Hepatocyte (in vitro differentiated cells): Measurements from ENCODE around the gene TOMM5. TPM values are rescaled to one million over a fixed set of nuclear protein-coding genes. Genes with fewer than 3 reads are reported as not detected.

Experiments
- DNase-seq: peaks from one replicate; pipeline ENCODE4 v3.0.0-alpha.2; 2016; ENCODE audit warnings: low spot score
- H2AFZ ChIP-seq: fragments of 200-600 bp; sonication (generic); 2 replicates; pipeline ENCODE4 v1.6.0; 2016; ENCODE audit warnings: antibody characterized with exemption, mild to moderate bottlenecking
- H3K27ac ChIP-seq: fragments of 200-600 bp; sonication (generic); 2 replicates; pipeline ENCODE4 v1.5.1; 2016; ENCODE audit warnings: mild to moderate bottlenecking
- H3K27me3 ChIP-seq: fragments of 200-600 bp; sonication (generic); 2 replicates; pipeline ENCODE4 v1.6.1; 2016
- H3K36me3 ChIP-seq: fragments of 200-600 bp; sonication (generic); replicated peaks from 2 replicates; pipeline ENCODE4 v1.5.1; 2016; ENCODE audit warnings: low read depth; ENCODE audit not compliant: insufficient read depth
- H3K4me1 ChIP-seq: fragments of 200-600 bp; sonication (generic); 2 replicates; pipeline ENCODE4 v1.5.1; 2016; ENCODE audit warnings: mild to moderate bottlenecking, moderate library complexity; ENCODE audit not compliant: insufficient read depth
- H3K4me2 ChIP-seq: fragments of 200-600 bp; sonication (generic); 2 replicates; pipeline ENCODE4 v1.6.0; 2016
- H3K4me3 ChIP-seq: fragments of 200-600 bp; sonication (generic); 2 replicates; pipeline ENCODE4 v1.5.1; 2016; ENCODE audit warnings: mild to moderate bottlenecking
- H3K79me2 ChIP-seq: fragments of 200-600 bp; sonication (generic); 2 replicates; pipeline ENCODE4 v1.6.0; 2017; ENCODE audit warnings: mild to moderate bottlenecking
- H3K9me2 ChIP-seq: fragments of 200-600 bp; sonication (generic); replicated peaks from 2 replicates; pipeline ENCODE4 v1.6.0; 2017; ENCODE audit warnings: mild to moderate bottlenecking; ENCODE audit not compliant: insufficient read depth
- H3K9me3 ChIP-seq: fragments of 200-600 bp; sonication (generic); 2 replicates; pipeline ENCODE4 v1.5.1; 2016; ENCODE audit warnings: low read depth, mild to moderate bottlenecking
- H4K20me1 ChIP-seq: fragments of 200-600 bp; sonication (generic); 2 replicates; pipeline ENCODE4 v1.6.0; 2016; ENCODE audit warnings: mild to moderate bottlenecking; ENCODE audit not compliant: insufficient read depth, poor library complexity, severe bottlenecking
- CTCF ChIP-seq: fragments of 200-600 bp; sonication (generic); IDR thresholded peaks from 2 replicates; pipeline ENCODE4 v1.5.1; 2016; ENCODE audit warnings: antibody characterized with exemption, mild to moderate bottlenecking; ENCODE audit not compliant: poor library complexity
- EZH2 ChIP-seq: fragments of 200-600 bp; sonication (generic); IDR thresholded peaks from 2 replicates; pipeline ENCODE4 v1.6.1; 2016; ENCODE audit warnings: antibody characterized with exemption, mild to moderate bottlenecking, borderline replicate concordance
- EZH2phosphoT487 ChIP-seq: fragments of 200-600 bp; sonication (generic); IDR thresholded peaks from one replicate; pipeline ENCODE4 v1.6.1; 2018; ENCODE audit warnings: antibody characterized with exemption, mild to moderate bottlenecking, low read depth, moderate library complexity; ENCODE audit not compliant: unreplicated experiment, severe bottlenecking
- WGBS: methylation state at CpG from one replicate; pipeline ENCODE4 v1.1.6; 2016; ENCODE audit warnings: low lambda C conversion rate; ENCODE audit errors: missing lambda C conversion rate; 5-methylcytosine and 5-hydroxymethylcytosine counted together
- polyA plus RNA-seq: library from polyadenylated mRNA; unstranded; fragments of >200 nt; fragmentation: Nextera tagmentation; extraction: Ambion mirVana; gene quantifications from 2 replicates; pipeline ENCODE4 v1.2.1, GENCODE V29; 2016
- total RNA-seq: library from RNA; depleted of rRNA; stranded (reverse); fragments of >200 nt; gene quantifications from 2 replicates; pipeline ENCODE4 v1.2.3, GENCODE V29; 2014

The TOMM5 gene
- total and polyA plus RNA-seq, 2 experiments from 2014 or later = 187 to 283 TPM

- H3K27ac ChIP-seq = no peak overlapping the region
- no peaks in the 10 kb centered on the region for H4K20me1 ChIP-seq
- no peaks in the 10 kb centered on the region for H3K27me3 ChIP-seq
- H3K9me2 ChIP-seq = no peaks in the 10 kb centered on the region
- H3K36me3 ChIP-seq = no peaks in the 10 kb centered on the region
- no peak for TF ChIP-seq EZH2
- TF ChIP-seq EZH2phosphoT487 = no peak
- no peak for TF ChIP-seq CTCF
- WGBS = 86% methylated on average over 1 of the region's 1 CpG
- peaks cover 2% of the 10 kb centered on the region for H3K79me2 ChIP-seq
- H3K9me3 ChIP-seq = no peaks in the 10 kb centered on the region
- H3K4me2 ChIP-seq = no peak overlapping the region
- H3K4me3 ChIP-seq = no peak overlapping the region
- DNase-seq = no peak
- H3K4me1 ChIP-seq = no peaks in the 10 kb centered on the region
- H2AFZ ChIP-seq = no peak overlapping the region
These were observed 33.3 kb downstream of the TOMM5 start for GRCh38 chr9:37559125-37559524.

- TF ChIP-seq EZH2phosphoT487 = no peak
- no peak for TF ChIP-seq CTCF
- TF ChIP-seq EZH2 = no peak
- no peak for DNase-seq
- Histone ChIP-seq H3K4me1 (no peaks in the 10 kb centered on the region), H3K9me3 (no peaks in the 10 kb centered on the region), H3K4me3 (no peak overlapping the region), H3K4me2 (no peak overlapping the region), H3K9me2 (no peaks in the 10 kb centered on the region), H3K36me3 (no peaks in the 10 kb centered on the region), H3K79me2 (no peaks in the 10 kb centered on the region), H3K27me3 (no peaks in the 10 kb centered on the region), H2AFZ (no peak overlapping the region), H3K27ac (no peak overlapping the region), H4K20me1 (no peaks in the 10 kb centered on the region)
These were observed 36.6 kb downstream of the TOMM5 start for GRCh38 chr9:37555786-37556185.

- H3K9me2 ChIP-seq = no peaks in the 10 kb centered on the region
- H2AFZ ChIP-seq = no peak overlapping the region
- H3K9me3 ChIP-seq = no peaks in the 10 kb centered on the region
- TF ChIP-seq EZH2phosphoT487 = no peak
- TF ChIP-seq EZH2 = no peak
- no peak for TF ChIP-seq CTCF
- no peaks in the 10 kb centered on the region for H3K4me1 ChIP-seq
- no peaks in the 10 kb centered on the region for H4K20me1 ChIP-seq
- H3K36me3 ChIP-seq = no peaks in the 10 kb centered on the region
- no peaks in the 10 kb centered on the region for H3K27me3 ChIP-seq
- no peak for DNase-seq
- no peak overlapping the region for H3K27ac ChIP-seq
- no peak overlapping the region for H3K4me2 ChIP-seq
- 95% methylated on average over 3 of the region's 3 CpGs for WGBS
- no peaks in the 10 kb centered on the region for H3K79me2 ChIP-seq
- H3K4me3 ChIP-seq = no peak overlapping the region
These were observed 38.1 kb downstream of the TOMM5 start for GRCh38 chr9:37554318-37554717.

GRCh38 chr9:37551888-37552287, 40.5 kb downstream of the TOMM5 start:
- Histone ChIP-seq H3K27ac (no peak overlapping the region), H2AFZ (no peak overlapping the region), H3K9me2 (no peaks in the 10 kb centered on the region), H3K36me3 (no peaks in the 10 kb centered on the region), H3K79me2 (no peaks in the 10 kb centered on the region), H3K4me3 (no peak overlapping the region), H3K4me1 (no peaks in the 10 kb centered on the region), H4K20me1 (no peaks in the 10 kb centered on the region), H3K4me2 (no peak overlapping the region), H3K9me3 (no peaks in the 10 kb centered on the region), H3K27me3 (no peaks in the 10 kb centered on the region)
- no peak for TF ChIP-seq EZH2
- no peak for TF ChIP-seq EZH2phosphoT487
- no peak for TF ChIP-seq CTCF
- no peak for DNase-seq
- WGBS = 92% methylated on average over 2 of the region's 2 CpGs
